Stimulated activated CD4-positive, alpha-beta T cell treated with anti-CD3 and anti-CD28 coated beads, Interleukin-2, amount 100 ng/mL, for 4 hours (primary cell): ENCODE measurements around the gene BEST1.
"Not testable (repeated sequence)": the region's sequence is repeated elsewhere in the genome, so short reads cannot be mapped to it uniquely, and the experiment has no call there.

Source experiments
- DNase-seq: peaks from one replicate; pipeline ENCODE4 v3.0.0-alpha.2; 2020; ENCODE audit warnings: low read depth

The BEST1 gene

GRCh38 chr11:61949169-61950034 is 749 bp upstream of the BEST1 start:
- no peak for DNase-seq

DNA sequence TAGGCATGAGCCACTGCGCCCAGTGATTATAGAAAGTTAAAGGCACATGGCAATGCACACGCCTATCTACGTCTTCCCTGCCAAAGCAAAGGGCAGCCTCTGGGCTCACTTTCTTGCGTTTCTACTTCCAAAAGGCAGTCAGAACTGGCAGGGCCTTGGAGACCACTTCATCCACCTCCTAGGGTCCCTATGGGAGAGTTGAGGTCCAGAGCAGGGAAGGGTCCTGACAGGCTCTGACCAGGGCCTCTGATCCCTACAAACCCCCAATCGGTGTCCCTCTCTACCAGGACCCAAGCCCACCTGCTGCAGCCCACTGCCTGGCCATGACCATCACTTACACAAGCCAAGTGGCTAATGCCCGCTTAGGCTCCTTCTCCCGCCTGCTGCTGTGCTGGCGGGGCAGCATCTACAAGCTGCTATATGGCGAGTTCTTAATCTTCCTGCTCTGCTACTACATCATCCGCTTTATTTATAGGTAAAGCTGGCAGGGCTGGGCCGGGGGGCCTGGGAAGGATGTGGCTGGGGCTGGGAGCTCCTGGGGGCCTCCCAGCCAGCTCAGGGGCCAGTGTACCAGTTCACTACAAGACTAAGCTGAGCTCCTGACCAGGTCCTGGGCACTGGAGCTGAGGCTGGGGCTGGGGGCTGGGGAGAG is 1.5 kb downstream of the BEST1 start:
- DNase-seq: no peak

DNA sequence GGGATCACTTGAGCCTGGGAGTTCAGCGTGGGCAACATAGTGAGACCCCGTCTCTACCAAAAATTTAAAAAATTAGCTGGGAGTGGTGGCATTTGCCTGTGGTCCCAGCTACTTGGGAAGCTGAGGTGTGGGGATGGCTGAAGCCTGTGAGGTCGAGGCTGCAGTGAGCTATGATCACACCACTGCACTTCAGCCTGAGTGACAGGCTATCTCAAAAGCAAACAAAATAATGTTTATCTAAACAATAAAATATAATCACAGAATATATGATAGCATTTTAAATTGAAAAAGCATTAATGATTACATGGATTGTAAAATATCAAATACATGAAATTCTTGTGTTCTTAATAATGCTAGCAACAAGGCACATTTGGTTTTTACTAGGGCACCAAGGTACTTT is 2.7 kb downstream of the BEST1 start:
- no peak for DNase-seq

GRCh38 chr11:61953632-61954031 is 3.5 kb downstream of the BEST1 start:
- not testable (repeated sequence) for DNase-seq

DNA sequence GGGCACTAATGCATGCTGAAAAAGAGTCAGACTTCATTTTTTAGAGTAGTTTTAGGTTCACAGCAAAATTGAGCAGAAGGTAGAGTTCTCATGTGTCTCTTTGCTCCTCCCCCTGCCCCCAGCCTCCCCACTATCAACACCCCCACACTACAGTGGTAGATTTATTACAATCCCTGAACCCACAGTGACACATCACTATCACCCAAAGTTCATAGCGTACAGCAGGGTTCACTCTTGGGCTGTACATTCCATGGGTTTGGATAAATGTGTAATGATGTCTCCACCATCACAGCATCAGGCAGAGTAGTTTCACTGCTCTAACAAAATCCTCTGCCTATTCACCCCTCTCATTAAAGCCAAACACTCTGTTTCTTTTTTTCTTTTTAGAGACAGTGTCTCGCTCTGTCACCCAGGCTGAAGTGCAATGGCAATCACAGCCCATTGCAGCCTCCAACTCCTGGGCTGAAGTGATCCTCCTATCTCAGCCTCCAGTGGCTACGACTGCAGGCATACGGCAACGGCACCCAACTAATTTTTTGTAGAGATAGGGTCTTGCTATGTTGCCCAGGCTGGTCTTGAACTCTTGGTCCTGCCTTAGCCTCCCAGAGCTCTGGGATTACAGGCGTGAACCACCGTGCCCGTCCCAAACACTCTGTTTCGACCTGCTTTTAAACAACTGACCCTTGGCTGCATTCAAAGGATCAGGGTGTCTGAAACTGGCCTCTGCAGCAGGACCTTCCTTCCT is 4.1 kb downstream of the BEST1 start:
- no peak for DNase-seq

DNA sequence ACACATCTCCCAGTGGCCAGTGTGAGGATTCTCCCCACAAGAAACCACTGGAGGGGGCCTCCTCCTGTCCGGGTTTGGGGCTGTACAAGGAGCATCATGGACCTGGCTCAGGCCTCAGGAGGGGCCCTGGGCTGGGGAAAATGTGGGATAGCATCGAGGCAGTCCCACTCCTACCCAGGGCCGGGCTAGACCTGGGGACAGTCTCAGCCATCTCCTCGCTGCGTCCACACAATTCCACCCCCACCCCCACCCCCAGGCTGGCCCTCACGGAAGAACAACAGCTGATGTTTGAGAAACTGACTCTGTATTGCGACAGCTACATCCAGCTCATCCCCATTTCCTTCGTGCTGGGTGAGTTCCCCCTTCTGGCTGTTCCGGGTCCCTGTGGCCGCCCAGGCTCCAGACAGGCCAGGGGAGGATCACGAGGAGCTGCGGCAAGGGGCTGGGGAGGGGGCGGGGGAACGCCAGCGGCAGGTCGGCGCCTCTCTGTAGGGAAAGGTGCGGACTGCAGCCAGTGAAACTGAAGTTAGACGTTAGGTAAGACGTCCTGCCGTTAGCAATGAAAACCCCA is 4.8 kb downstream of the BEST1 start:
- no peak for DNase-seq

GRCh38 chr11:61955422-61956135 is 5.4 kb downstream of the BEST1 start:
- DNase-seq: no peak

- no peak for DNase-seq
Observed at GRCh38 chr11:61956191-61957020, 6.3 kb downstream of the BEST1 start.

DNA sequence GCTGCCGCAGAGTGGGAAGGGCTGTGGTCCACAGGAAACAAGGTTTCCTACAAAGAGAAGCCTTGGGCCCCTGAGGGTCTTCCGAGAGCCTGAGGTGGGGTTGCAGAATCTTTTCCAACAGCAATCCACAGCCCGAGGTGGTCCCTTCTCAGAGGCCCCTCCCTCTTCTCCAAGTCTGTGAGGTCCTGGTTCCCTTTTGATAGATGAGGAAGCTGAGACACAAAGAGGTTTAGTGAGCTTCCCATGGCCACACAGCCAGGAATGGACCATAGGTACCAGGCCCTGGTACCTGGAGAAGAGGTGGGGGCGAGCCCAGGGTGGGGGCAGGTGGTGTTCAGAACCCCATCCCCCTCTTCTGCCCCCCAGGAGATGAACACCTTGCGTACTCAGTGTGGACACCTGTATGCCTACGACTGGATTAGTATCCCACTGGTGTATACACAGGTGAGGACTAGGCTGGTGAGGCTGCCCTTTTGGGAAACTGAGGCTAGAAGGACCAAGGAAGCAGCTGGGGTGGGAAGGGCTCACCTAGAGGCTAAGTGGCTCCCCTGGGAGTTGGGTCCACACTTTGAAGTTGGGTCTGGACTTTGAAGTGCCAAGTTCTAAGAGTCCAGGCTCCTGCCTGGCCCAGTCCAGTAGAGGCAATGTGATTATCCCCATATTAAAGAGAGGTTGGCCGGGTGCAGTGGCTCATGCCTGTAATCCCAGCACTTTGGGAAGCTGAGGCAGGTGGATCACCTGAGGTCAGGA is 7.0 kb downstream of the BEST1 start:
- no peak for DNase-seq

GRCh38 chr11:61958590-61958989 is 8.4 kb downstream of the BEST1 start:
- no peak for DNase-seq

DNA sequence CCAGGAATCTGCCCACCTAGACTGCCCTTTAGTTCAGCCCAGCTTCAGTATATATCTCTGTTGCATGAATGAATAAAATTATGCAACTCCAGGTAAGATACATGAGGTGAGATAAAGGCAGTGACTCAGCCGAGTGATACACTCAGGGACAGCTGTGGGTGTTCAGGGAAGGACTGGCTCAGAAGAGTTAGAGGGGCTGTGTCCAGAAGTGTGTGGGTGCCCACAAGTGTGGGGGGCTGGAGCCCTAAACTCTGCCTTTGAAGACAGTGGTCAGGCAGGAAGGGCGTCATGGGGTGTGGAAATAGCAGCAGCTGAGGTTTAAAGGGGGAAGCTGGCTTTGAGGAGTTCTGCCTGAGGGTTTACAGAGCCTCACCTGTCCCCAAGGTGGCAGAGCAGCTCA is 9.0 kb downstream of the BEST1 start:
- no peak for DNase-seq

DNA sequence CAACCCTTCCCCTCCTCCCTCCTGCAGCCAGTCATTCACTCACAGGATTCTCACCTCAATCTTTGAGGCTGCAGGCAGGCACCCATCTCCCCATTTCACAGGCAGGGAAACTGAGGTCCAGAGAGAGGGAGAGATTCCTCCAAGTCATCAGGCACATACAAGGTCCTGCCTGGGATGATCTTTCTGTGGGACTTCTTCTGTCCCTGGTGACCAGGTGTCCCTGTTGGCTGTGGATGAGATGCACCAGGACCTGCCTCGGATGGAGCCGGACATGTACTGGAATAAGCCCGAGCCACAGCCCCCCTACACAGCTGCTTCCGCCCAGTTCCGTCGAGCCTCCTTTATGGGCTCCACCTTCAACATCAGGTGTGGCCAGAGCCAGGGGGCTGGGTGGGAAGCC is 9.5 kb downstream of the BEST1 start:
- no peak for DNase-seq

DNA sequence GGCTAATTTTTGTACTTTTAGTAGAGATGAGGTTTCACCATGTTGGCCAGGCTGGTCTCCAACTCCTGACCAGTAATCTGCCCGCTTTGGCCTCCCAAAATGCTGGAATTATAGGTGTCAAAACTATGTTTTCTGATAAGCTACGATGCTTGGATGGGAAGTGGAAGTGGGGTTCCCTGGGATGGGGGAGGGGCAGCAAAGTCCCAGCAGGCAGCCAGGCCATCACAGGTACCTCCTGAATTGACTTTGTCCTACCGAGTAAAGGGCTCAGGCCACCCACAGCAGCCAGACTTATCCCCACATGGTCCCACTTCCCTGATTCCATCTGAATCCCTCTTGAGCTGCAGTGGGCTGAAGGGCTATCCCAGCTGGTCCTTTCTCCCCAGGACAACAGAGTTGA is 10.4 kb downstream of the BEST1 start:
- no peak for DNase-seq

DNA sequence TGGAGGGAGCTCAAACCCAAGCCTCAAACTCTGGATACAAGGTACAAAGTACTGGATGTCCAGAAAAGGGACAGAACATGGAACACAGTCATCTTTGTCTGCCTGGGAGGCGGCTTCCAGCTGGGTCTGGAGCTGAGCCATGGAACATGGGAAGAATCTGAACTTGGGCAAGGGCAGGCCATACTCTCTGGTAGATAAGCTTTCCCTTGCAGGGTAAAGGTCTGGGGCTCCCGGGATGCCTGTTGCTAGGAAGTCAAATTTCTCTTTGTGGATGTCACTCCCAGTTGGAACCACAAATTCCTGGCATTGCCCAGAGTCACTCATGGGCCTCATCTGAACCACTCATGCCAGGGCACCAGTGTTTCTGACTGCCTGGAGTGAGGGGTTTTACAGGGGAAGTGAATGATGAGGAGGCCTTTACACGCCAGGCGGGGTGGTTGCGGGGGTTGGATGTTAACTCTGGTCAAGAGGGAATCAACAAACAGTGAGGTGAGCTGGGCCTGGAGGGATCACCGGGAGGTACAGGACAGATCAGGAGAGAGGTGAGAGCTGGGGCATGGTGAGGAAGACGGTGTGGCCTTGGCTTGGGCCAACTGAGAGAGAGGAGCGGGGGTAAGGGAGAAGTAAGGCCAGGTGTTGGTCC is 11.5 kb downstream of the BEST1 start:
- no peak for DNase-seq

- DNase-seq: no peak
Observed at GRCh38 chr11:61962213-61963015, 12.3 kb downstream of the BEST1 start.

DNA sequence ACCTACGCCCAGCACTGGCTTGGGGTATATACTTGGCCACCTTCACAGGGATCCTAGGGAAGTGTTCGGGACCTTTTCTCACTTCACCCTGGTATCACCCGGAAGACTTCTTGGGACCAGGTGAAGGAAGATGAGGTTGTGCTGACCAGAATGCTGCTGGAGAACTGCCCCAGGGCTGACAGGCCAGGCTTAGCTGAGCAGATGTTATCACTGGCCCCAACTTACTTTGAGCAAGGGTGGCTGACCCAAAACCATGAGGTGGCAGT is 12.8 kb downstream of the BEST1 start:
- no peak for DNase-seq

DNA sequence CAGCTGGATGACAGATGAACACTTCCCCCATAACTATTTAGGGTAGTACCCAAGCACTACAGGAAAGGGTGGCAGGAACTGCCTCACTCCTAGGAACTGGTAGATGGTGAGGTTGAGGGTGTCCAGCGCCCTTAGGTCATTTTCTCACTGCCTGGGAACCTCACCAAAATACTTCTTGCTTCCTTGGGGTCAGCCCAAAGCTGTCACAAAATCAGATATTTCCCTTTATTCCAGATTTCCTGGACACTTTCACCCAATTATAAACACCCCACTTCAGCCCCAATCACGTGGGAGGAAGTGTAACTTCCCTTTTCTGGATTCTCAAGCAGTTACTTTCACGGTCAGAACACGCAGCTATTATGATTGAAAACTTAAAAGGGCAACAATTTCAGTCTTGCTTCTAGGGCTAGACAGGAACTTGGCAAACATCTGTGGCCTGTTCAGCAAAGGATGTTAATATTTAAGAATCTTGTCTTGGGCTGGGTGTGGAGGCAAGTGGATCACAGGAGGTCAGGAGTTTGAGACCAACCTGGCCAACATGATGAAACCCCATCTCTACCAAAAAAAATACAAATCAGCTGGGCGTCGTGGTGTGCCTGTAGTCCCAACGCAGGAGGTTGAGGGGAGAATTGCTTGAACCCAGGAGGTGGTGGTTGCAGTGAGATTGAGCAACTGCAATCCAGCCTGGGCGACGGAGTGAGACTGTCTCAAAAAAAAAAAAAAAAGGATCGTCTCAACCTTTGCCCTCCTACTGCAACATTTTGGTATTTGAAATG is 13.3 kb downstream of the BEST1 start:
- no peak for DNase-seq

- DNase-seq: no peak
Observed at GRCh38 chr11:61964058-61964665, 14.0 kb downstream of the BEST1 start.
